Measurements from ENCODE around the gene CLEC4F. TPM values are rescaled to one million over a fixed set of nuclear protein-coding genes. Genes with fewer than 3 reads are reported as not detected.
"Not testable (repeated sequence)": the region's sequence is repeated elsewhere in the genome, so short reads cannot be mapped to it uniquely, and the experiment has no call there.

The CLEC4F gene
- total and polyA plus RNA-seq, 2 of the 13 experiments (the other 11 are each of a cell fraction or from before 2014, with no cell fraction given) = 0.12 to 0.13 TPM

GRCh38 chr2:70799706-70800105 is 20.7 kb downstream of the CLEC4F start:
- WGBS (ENCODE audit: low lambda C conversion rate) = 34% methylated on average over 2 of the region's 2 CpGs
- no peak overlapping the region for H3K9ac ChIP-seq (ENCODE audit: insufficient read depth, low read depth, low read length)
- DNase-seq (ENCODE audit: low spot score) (no peak), FAIRE-seq (no peak), ATAC-seq (no peak)
- in situ Hi-C loops (cut with HindIII; ENCODE audit: extremely low pct_ligation_motif_present, low pct_unique_long_range_greater_than_20kb) = no loop called here
- peaks cover 13% of the 10 kb centered on the region for H3K9me3 ChIP-seq (ENCODE audit: low read length)
- no TSS peak for BruUV-seq (replicated peaks)
- H2AFZ ChIP-seq (ENCODE audit: low read length) = no peak overlapping the region
- no peaks in the 10 kb centered on the region for H3K79me2 ChIP-seq (ENCODE audit: insufficient read depth, low read length)
- 0 out of 5 replicates have a peak, but pooled peaks cover 0 to 1% of the 10 kb centered on the region in 2 experiments for H3K27me3 ChIP-seq (ENCODE audit: control insufficient read depth in 1 of 2, insufficient read depth in 2 of 2, low read length in 2 of 2)
- H3K36me3 ChIP-seq (replicated peaks in 1 of 2; ENCODE audit: control insufficient read depth in 1 of 2, insufficient read depth in 2 of 2, low read length in 2 of 2) = no peaks in the 10 kb centered on the region
- no peaks in the 10 kb centered on the region for H4K20me1 ChIP-seq (ENCODE audit: insufficient read depth, low read length)
- intact Hi-C loops (cut with micrococcal nuclease; ENCODE audit: unreplicated experiment) = no loop called here
- ChIA-PET POLR2A (no interaction called here), CTCF (ENCODE audit: low intra/inter-chr PET ratio, low total read pairs) (no interaction called here)
- H3K4me3 ChIP-seq (replicated peaks in 1 of 3; ENCODE audit: insufficient read depth in 1 of 3, low read depth in 2 of 3, low read length in 3 of 3) = no peak overlapping the region
- H3K4me2 ChIP-seq (ENCODE audit: low read depth, low read length) = no peak overlapping the region
- TF ChIP-seq E2F2 (CRISPR knock-in tag; IDR thresholded peaks at IDR 0.05; ENCODE audit: borderline replicate concordance) = no peak
- no peak for TF ChIP-seq ATF6 (CRISPR knock-in tag; conservative IDR thresholded peaks at IDR 0.05)
- no peak for TF ChIP-seq ZNF704 (CRISPR knock-in tag; IDR thresholded peaks at IDR 0.05; ENCODE audit: borderline replicate concordance)
- no peak for TF ChIP-seq NR1H2 (CRISPR knock-in tag; IDR thresholded peaks at IDR 0.05; ENCODE audit: borderline replicate concordance, low read depth)
- TF ChIP-seq SNAPC2 (CRISPR knock-in tag; IDR thresholded peaks at IDR 0.05) = no peak
- no peak for TF ChIP-seq ZNF180 (CRISPR knock-in tag; IDR thresholded peaks at IDR 0.05; ENCODE audit: borderline replicate concordance, low read depth)
- TF ChIP-seq POGK (CRISPR knock-in tag; conservative IDR thresholded peaks at IDR 0.05) = no peak
- TF ChIP-seq SNAI1 (CRISPR knock-in tag; IDR thresholded peaks at IDR 0.05; ENCODE audit: borderline replicate concordance) = no peak
- no peak overlapping the region for H3K27ac ChIP-seq (ENCODE audit: extremely low read length, insufficient read depth, low read length)
- H3K4me1 ChIP-seq (ENCODE audit: insufficient read depth, low read length) = peaks cover 57% of the 10 kb centered on the region

- H3K27ac ChIP-seq (ENCODE audit: extremely low read length, insufficient read depth, low read length); H3K79me2 ChIP-seq (ENCODE audit: insufficient read depth, low read length); FAIRE-seq; intact Hi-C loops (cut with micrococcal nuclease; ENCODE audit: unreplicated experiment); H3K27me3 ChIP-seq (ENCODE audit: control insufficient read depth in 1 of 2, insufficient read depth in 2 of 2, low read length in 2 of 2); H2AFZ ChIP-seq (ENCODE audit: low read length); ATAC-seq; H3K9ac ChIP-seq (ENCODE audit: insufficient read depth, low read depth, low read length); DNase-seq (ENCODE audit: low spot score); H3K36me3 ChIP-seq (replicated peaks in 1 of 2; ENCODE audit: control insufficient read depth in 1 of 2, insufficient read depth in 2 of 2, low read length in 2 of 2); H3K4me3 ChIP-seq (replicated peaks in 1 of 3; ENCODE audit: insufficient read depth in 1 of 3, low read depth in 2 of 3, low read length in 3 of 3); CTCF ChIA-PET (ENCODE audit: low intra/inter-chr PET ratio, low total read pairs); H4K20me1 ChIP-seq (ENCODE audit: insufficient read depth, low read length); in situ Hi-C loops (cut with HindIII; ENCODE audit: extremely low pct_ligation_motif_present, low pct_unique_long_range_greater_than_20kb); BruUV-seq (replicated peaks); H3K4me2 ChIP-seq (ENCODE audit: low read depth, low read length): not testable (repeated sequence)
- peaks cover 57% of the 10 kb centered on the region for H3K4me1 ChIP-seq (ENCODE audit: insufficient read depth, low read length)
- POLR2A ChIA-PET = interaction anchor here (2.0 kb wide), 1 partner anchor 10 kb away, joined by 7 read pairs; no protein-coding TSS in a partner anchor
- WGBS (ENCODE audit: low lambda C conversion rate) = 38% methylated on average over 3 of the region's 3 CpGs
- H3K9me3 ChIP-seq (ENCODE audit: low read length) = peaks cover 13% of the 10 kb centered on the region
Observed at GRCh38 chr2:70797996-70798395, 22.4 kb downstream of the CLEC4F start.

Measured in HepG2 (cell line).